IMR-90 (cell line): ENCODE measurements around the gene SPATA33. TPM values are rescaled to one million over a fixed set of nuclear protein-coding genes. Genes with fewer than 3 reads are reported as not detected.

Experiments used
- ATAC-seq: fragments of 200-7000 bp; cut with Tn5 transposase; 2 replicates; pipeline ENCODE4 v1.9.1; 2020; ENCODE audit warnings: low read depth, mild to moderate bottlenecking, moderate library complexity
- BruUV-seq: library from RNA; stranded (reverse); fragments of 400-500 nt; replicated peaks from 2 replicates; lab custom pipeline; 2021; lab: Mats Ljungman, UMichigan
- CTCF ChIA-PET: fragments of 300-600 bp; formaldehyde crosslinking; extraction: SDS; loops from one replicate; lab custom pipeline; 2021; ENCODE audit warnings: antibody characterized with exemption; lab: Yijun Ruan, JAX
- POLR2A ChIA-PET: fragments of 300-600 bp; sonication (Branson Sonifier 250); formaldehyde crosslinking; loops from one replicate; lab custom pipeline; 2022; ENCODE audit warnings: antibody characterized with exemption; ENCODE audit not compliant: unreplicated experiment; lab: Charles Lee
- DNase-seq: peaks from one replicate; pipeline ENCODE4 v3.0.0; 2013
- H2AFZ ChIP-seq: replicated peaks from 2 replicates; pipeline ENCODE3; 2013; ENCODE audit warnings: low read length, mild to moderate bottlenecking; ENCODE audit not compliant: poor library complexity
- H2AK5ac ChIP-seq: 2 replicates; pipeline ENCODE4 v1.6.1; 2013; ENCODE audit warnings: low read depth, low read length, inconsistent platforms
- H2AK9ac ChIP-seq: replicated peaks from 2 replicates; pipeline ENCODE3; 2013; ENCODE audit warnings: mild to moderate bottlenecking, low read depth, low read length, moderate library complexity; ENCODE audit not compliant: poor library complexity
- H2BK120ac ChIP-seq: 2 replicates; pipeline ENCODE4 v1.6.1; 2013; ENCODE audit warnings: low read depth, low read length, inconsistent platforms
- H2BK15ac ChIP-seq: 3 replicates; pipeline ENCODE4 v1.6.1; 2013; ENCODE audit warnings: low read depth, low read length, inconsistent platforms
- H2BK20ac ChIP-seq: 2 replicates; pipeline ENCODE4 v1.6.1; 2013; ENCODE audit warnings: low read depth, mild to moderate bottlenecking, inconsistent platforms, low read length, moderate library complexity
- H2BK5ac ChIP-seq: 2 replicates; pipeline ENCODE4 v1.6.1; 2013; ENCODE audit warnings: mild to moderate bottlenecking, low read depth, low read length, inconsistent platforms; ENCODE audit not compliant: poor library complexity, severe bottlenecking
- H3K14ac ChIP-seq: replicated peaks from 2 replicates; pipeline ENCODE4 v1.6.1; 2013; ENCODE audit warnings: low read depth, low read length, inconsistent platforms
- H3K18ac ChIP-seq: 2 replicates; pipeline ENCODE4 v1.6.1; 2013; ENCODE audit warnings: low read depth, low read length, control low read depth
- H3K23ac ChIP-seq: 2 replicates; pipeline ENCODE4 v1.6.1; 2013; ENCODE audit warnings: low read depth, low read length, inconsistent platforms
- H3K27ac ChIP-seq: 2 replicates; pipeline ENCODE4 v1.5.1; 2013; ENCODE audit warnings: mild to moderate bottlenecking, control low read depth, low read length; ENCODE audit not compliant: insufficient read depth
- H3K27me3 ChIP-seq: 2 replicates; pipeline ENCODE4 v1.6.1; 2013; ENCODE audit warnings: low read length; ENCODE audit not compliant: control insufficient read depth, insufficient read depth
- H3K36me3 ChIP-seq: 2 replicates; pipeline ENCODE4 v1.6.1; 2013; ENCODE audit warnings: low read length, mixed read lengths; ENCODE audit not compliant: control insufficient read depth, insufficient read depth
- H3K4ac ChIP-seq: 2 replicates; pipeline ENCODE4 v1.6.1; 2013; ENCODE audit warnings: low read depth, low read length, inconsistent platforms
- H3K4me1 ChIP-seq: 2 replicates; pipeline ENCODE4 v1.6.1; 2013; ENCODE audit warnings: low read length, mixed read lengths; ENCODE audit not compliant: control insufficient read depth, insufficient read depth
- H3K4me2 ChIP-seq: 2 replicates; pipeline ENCODE4 v1.6.1; 2013; ENCODE audit warnings: low read depth, mild to moderate bottlenecking, control low read depth, low read length, moderate library complexity
- H3K4me3 ChIP-seq: 2 replicates; pipeline ENCODE4 v1.5.1; 2013; ENCODE audit warnings: low read depth, mild to moderate bottlenecking, control low read depth, low read length, moderate library complexity; ENCODE audit not compliant: insufficient read depth
- H3K56ac ChIP-seq: 2 replicates; pipeline ENCODE4 v1.6.1; 2013; ENCODE audit warnings: low read length, inconsistent platforms; ENCODE audit not compliant: insufficient read depth; ENCODE audit errors: extremely low read depth
- H3K79me1 ChIP-seq, 2 experiments: 2 replicates each; pipeline ENCODE4 v1.6.1; 2013; ENCODE audit warnings: low read length in 2 of 2, inconsistent platforms in 1 of 2, low read depth in 1 of 2
- H3K9ac ChIP-seq: 2 replicates; pipeline ENCODE4 v1.6.1; 2013; ENCODE audit warnings: low read depth, low read length, control low read depth
- H3K9me1 ChIP-seq: 2 replicates; pipeline ENCODE4 v1.6.1; 2013; ENCODE audit warnings: low read length, inconsistent platforms; ENCODE audit not compliant: insufficient read depth
- H3K9me3 ChIP-seq: 2 replicates; pipeline ENCODE4 v1.6.1; 2013; ENCODE audit warnings: low read length; ENCODE audit not compliant: control insufficient read depth, insufficient read depth
- H4K20me1 ChIP-seq: 2 replicates; pipeline ENCODE4 v1.6.1; 2013; ENCODE audit warnings: low read length, inconsistent platforms; ENCODE audit not compliant: insufficient read depth
- H4K5ac ChIP-seq: 2 replicates; pipeline ENCODE4 v1.6.1; 2013; ENCODE audit warnings: mild to moderate bottlenecking, low read depth, low read length, control low read depth
- H4K8ac ChIP-seq, 2 experiments: 2 replicates each; pipeline ENCODE4 v1.6.1; 2013; ENCODE audit warnings: low read depth in 2 of 2, low read length in 2 of 2, control low read depth in 1 of 2, inconsistent platforms in 1 of 2
- H4K91ac ChIP-seq: 2 replicates; pipeline ENCODE4 v1.6.1; 2013; ENCODE audit warnings: low read depth, low read length, inconsistent platforms; ENCODE audit not compliant: insufficient read depth
- BHLHE40 ChIP-seq: fragments of 150-350 bp; IDR thresholded peaks from 2 replicates; pipeline ENCODE4 v1.6.1; 2016; ENCODE audit warnings: mild to moderate bottlenecking, low read depth, low read length
- CHD1 ChIP-seq: IDR thresholded peaks from 2 replicates; pipeline ENCODE4 v1.6.1; 2012; ENCODE audit warnings: low read depth, low read length, improper control_type of control experiment
- FOS ChIP-seq: fragments of 150-350 bp; IDR thresholded peaks from 2 replicates; pipeline ENCODE4 v1.6.1; 2016; ENCODE audit warnings: low read depth, low read length
- MAZ ChIP-seq: IDR thresholded peaks from 2 replicates; pipeline ENCODE4 v1.6.1; 2012; ENCODE audit warnings: low read depth, mild to moderate bottlenecking, low read length, improper control_type of control experiment, moderate library complexity, borderline replicate concordance
- NFE2L2 ChIP-seq: fragments of 150-350 bp; IDR thresholded peaks from 2 replicates; pipeline ENCODE4 v1.6.1; 2016; ENCODE audit warnings: low read depth, mild to moderate bottlenecking, low read length
- POLR2A ChIP-seq: IDR thresholded peaks from 2 replicates; pipeline ENCODE4 v1.6.1; 2012; ENCODE audit warnings: mild to moderate bottlenecking, low read depth, low read length
- RCOR1 ChIP-seq: IDR thresholded peaks from 2 replicates; pipeline ENCODE4 v1.6.1; 2012; ENCODE audit warnings: mild to moderate bottlenecking, low read length, improper control_type of control experiment; ENCODE audit not compliant: insufficient replicate concordance
- RFX5 ChIP-seq: IDR thresholded peaks from 2 replicates; pipeline ENCODE4 v1.8.0; 2012; ENCODE audit warnings: low read depth, mild to moderate bottlenecking, low read length, moderate library complexity
- SMC3 ChIP-seq: fragments of 150-350 bp; IDR thresholded peaks from 2 replicates; pipeline ENCODE4 v1.6.1; 2016; ENCODE audit warnings: low read depth, mild to moderate bottlenecking, antibody characterized with exemption, low read length, moderate library complexity
- WGBS, 2 experiments: methylation state at CpG; one replicate each; pipeline versions ENCODE4 v1.1.5 to v1.1.7; 2013; ENCODE audit warnings: missing lambda C conversion rate in 2 of 2; ENCODE audit not compliant: insufficient read length in 1 of 2; ENCODE audit errors: extremely low coverage in 2 of 2; 5-methylcytosine and 5-hydroxymethylcytosine counted together
- dilution Hi-C: fragments of 300-500 bp; cut with HindIII; formaldehyde crosslinking; loops from one replicate; pipeline ENCODE4 v1.14.3; 2018; ENCODE audit warnings: low sequenced_read_pairs; ENCODE audit not compliant: unreplicated experiment
- in situ Hi-C: fragments of 300-500 bp; cut with MboI; formaldehyde crosslinking; loops from 3 replicates; pipeline ENCODE4 v1.14.3; 2019; ENCODE audit warnings: low sequenced_read_pairs, inconsistent platforms, mixed read lengths
- intact Hi-C: fragments of 100-400 bp; cut with micrococcal nuclease; formaldehyde crosslinking; loops from 2 replicates; pipeline ENCODE4 v1.10.0; 2022
- polyA plus RNA-seq, 3 experiments: library from polyadenylated mRNA; depleted of rRNA; stranded (reverse); fragments of >200 nt; gene quantifications; 2 replicates each; pipeline ENCODE4 v1.2.3, GENCODE V29; 2012; ENCODE audit warnings: low replicate concordance in 1 of 3
- total RNA-seq: library from RNA; depleted of rRNA; stranded (reverse); fragments of >200 nt; gene quantifications from 2 replicates; pipeline ENCODE4 v1.2.3, GENCODE V29; 2012
- TF ChIP-seq, protein P1 (sequence below): fragments of 150-350 bp; IDR thresholded peaks from 2 replicates; pipeline ENCODE4 v1.6.1; 2016; ENCODE audit warnings: low read depth, mild to moderate bottlenecking, low read length, moderate library complexity, borderline replicate concordance
- TF ChIP-seq, protein P2 (sequence below): fragments of 150-350 bp; IDR thresholded peaks from 2 replicates; pipeline ENCODE4 v1.6.1; 2017; ENCODE audit warnings: mild to moderate bottlenecking, antibody characterized with exemption, low read length, low read depth
- TF ChIP-seq, protein P3 (sequence below): conservative IDR thresholded peaks from 2 replicates; pipeline ENCODE4 v1.5.1; 2012; ENCODE audit warnings: mild to moderate bottlenecking, low read depth, low read length, improper control_type of control experiment

Gene SPATA33
- total and polyA plus RNA-seq, 2 of the 4 experiments (the other 2 are of a cell fraction): 0.90 to 3.4 TPM

DNA sequence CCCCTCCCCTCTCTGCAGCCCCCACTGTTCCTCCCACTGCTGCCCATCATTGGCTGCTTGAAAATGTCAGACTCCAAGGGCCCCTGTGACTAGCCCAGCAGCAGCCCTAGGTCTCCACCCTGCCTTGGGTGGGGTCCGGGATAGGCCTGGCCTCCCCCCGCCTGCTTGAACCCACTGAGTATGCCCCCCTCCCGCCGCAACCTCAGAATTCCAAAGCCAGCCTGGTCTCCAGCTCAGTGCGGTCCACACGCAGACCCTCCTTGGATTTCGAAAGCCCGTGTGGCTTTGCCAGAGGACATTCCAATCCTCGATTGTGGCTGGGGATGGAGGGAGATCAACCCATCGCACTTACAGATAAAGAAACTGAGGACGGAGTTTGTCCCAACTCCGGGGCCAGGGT, 37.8 kb upstream of the SPATA33 start:
- peak overlapping the region; percentile 42 for H2AK9ac ChIP-seq
- H3K79me1 ChIP-seq: no peaks in the 10 kb centered on the region
- H2BK5ac ChIP-seq: no peak overlapping the region
- in situ Hi-C loops (no loop called here), dilution Hi-C loops (no loop called here), intact Hi-C loops (no loop called here)
- H4K91ac ChIP-seq: no peak overlapping the region
- WGBS, 2 experiments: 0% methylated on average over 1 of the region's 12 CpGs; no CpG with 5 or more reads in 1 of the 2 experiments
- no peaks in the 10 kb centered on the region for H3K9me3 ChIP-seq
- no peak overlapping the region for H4K8ac ChIP-seq
- ATAC-seq (peak; percentile 50), DNase-seq (no peak)
- no peak overlapping the region for H2BK120ac ChIP-seq
- H4K5ac ChIP-seq: no peak overlapping the region
- no peak overlapping the region for H3K18ac ChIP-seq
- no peak overlapping the region for H3K4me3 ChIP-seq
- peaks cover 33% of the 10 kb centered on the region for H3K27me3 ChIP-seq
- BruUV-seq: no TSS peak
- H3K36me3 ChIP-seq: no peaks in the 10 kb centered on the region
- no peak for TF ChIP-seq BHLHE40
- no peak for TF ChIP-seq MAZ
- TF ChIP-seq, protein P1, sequence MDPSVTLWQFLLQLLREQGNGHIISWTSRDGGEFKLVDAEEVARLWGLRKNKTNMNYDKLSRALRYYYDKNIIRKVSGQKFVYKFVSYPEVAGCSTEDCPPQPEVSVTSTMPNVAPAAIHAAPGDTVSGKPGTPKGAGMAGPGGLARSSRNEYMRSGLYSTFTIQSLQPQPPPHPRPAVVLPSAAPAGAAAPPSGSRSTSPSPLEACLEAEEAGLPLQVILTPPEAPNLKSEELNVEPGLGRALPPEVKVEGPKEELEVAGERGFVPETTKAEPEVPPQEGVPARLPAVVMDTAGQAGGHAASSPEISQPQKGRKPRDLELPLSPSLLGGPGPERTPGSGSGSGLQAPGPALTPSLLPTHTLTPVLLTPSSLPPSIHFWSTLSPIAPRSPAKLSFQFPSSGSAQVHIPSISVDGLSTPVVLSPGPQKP: no peak
- TF ChIP-seq RFX5: no peak
- TF ChIP-seq, protein P2, sequence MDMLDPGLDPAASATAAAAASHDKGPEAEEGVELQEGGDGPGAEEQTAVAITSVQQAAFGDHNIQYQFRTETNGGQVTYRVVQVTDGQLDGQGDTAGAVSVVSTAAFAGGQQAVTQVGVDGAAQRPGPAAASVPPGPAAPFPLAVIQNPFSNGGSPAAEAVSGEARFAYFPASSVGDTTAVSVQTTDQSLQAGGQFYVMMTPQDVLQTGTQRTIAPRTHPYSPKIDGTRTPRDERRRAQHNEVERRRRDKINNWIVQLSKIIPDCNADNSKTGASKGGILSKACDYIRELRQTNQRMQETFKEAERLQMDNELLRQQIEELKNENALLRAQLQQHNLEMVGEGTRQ: no peak
- TF ChIP-seq FOS: no peak
- TF ChIP-seq NFE2L2: no peak
- no peak for TF ChIP-seq CHD1
- no peak for TF ChIP-seq SMC3
- no peak for TF ChIP-seq RCOR1
- TF ChIP-seq POLR2A: no peak
- TF ChIP-seq, protein P3, sequence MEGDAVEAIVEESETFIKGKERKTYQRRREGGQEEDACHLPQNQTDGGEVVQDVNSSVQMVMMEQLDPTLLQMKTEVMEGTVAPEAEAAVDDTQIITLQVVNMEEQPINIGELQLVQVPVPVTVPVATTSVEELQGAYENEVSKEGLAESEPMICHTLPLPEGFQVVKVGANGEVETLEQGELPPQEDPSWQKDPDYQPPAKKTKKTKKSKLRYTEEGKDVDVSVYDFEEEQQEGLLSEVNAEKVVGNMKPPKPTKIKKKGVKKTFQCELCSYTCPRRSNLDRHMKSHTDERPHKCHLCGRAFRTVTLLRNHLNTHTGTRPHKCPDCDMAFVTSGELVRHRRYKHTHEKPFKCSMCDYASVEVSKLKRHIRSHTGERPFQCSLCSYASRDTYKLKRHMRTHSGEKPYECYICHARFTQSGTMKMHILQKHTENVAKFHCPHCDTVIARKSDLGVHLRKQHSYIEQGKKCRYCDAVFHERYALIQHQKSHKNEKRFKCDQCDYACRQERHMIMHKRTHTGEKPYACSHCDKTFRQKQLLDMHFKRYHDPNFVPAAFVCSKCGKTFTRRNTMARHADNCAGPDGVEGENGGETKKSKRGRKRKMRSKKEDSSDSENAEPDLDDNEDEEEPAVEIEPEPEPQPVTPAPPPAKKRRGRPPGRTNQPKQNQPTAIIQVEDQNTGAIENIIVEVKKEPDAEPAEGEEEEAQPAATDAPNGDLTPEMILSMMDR: no peak
- H3K4ac ChIP-seq: no peak overlapping the region
- H2AFZ ChIP-seq: peak overlapping the region; percentile 58
- no peaks in the 10 kb centered on the region for H4K20me1 ChIP-seq
- CTCF ChIA-PET: no interaction called here
- H2AK5ac ChIP-seq: no peak overlapping the region
- H2BK20ac ChIP-seq: no peak overlapping the region
- H3K27ac ChIP-seq: no peak overlapping the region
- no peak overlapping the region for H3K9ac ChIP-seq
- no peaks in the 10 kb centered on the region for H3K9me1 ChIP-seq
- no peak overlapping the region for H3K23ac ChIP-seq
- H3K4me2 ChIP-seq: peak overlapping the region; percentile 26; the same call in 1 of the 2 replicates
- no peak overlapping the region for H2BK15ac ChIP-seq
- peaks cover 2% of the 10 kb centered on the region; the same call in 1 of the 2 replicates for H3K4me1 ChIP-seq
- H3K56ac ChIP-seq: no peak overlapping the region
- POLR2A ChIA-PET: no interaction called here
- no peak overlapping the region for H3K14ac ChIP-seq
